IPS DF 4.7 (cell line): ENCODE data around the gene NETO2.
A peak's percentile ranks its signal among the peaks of the same experiment; 100 is the strongest.
"Not testable (repeated sequence)": the region's sequence is repeated elsewhere in the genome, so short reads cannot be mapped to it uniquely, and the experiment has no call there.

Experiments
- DNase-seq: peaks from one replicate; pipeline ENCODE4 v3.0.0-alpha.2; 2013; ENCODE audit warnings: low spot score; ENCODE audit errors: extremely low read depth

The NETO2 gene, protein sequence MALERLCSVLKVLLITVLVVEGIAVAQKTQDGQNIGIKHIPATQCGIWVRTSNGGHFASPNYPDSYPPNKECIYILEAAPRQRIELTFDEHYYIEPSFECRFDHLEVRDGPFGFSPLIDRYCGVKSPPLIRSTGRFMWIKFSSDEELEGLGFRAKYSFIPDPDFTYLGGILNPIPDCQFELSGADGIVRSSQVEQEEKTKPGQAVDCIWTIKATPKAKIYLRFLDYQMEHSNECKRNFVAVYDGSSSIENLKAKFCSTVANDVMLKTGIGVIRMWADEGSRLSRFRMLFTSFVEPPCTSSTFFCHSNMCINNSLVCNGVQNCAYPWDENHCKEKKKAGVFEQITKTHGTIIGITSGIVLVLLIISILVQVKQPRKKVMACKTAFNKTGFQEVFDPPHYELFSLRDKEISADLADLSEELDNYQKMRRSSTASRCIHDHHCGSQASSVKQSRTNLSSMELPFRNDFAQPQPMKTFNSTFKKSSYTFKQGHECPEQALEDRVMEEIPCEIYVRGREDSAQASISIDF

DNA sequence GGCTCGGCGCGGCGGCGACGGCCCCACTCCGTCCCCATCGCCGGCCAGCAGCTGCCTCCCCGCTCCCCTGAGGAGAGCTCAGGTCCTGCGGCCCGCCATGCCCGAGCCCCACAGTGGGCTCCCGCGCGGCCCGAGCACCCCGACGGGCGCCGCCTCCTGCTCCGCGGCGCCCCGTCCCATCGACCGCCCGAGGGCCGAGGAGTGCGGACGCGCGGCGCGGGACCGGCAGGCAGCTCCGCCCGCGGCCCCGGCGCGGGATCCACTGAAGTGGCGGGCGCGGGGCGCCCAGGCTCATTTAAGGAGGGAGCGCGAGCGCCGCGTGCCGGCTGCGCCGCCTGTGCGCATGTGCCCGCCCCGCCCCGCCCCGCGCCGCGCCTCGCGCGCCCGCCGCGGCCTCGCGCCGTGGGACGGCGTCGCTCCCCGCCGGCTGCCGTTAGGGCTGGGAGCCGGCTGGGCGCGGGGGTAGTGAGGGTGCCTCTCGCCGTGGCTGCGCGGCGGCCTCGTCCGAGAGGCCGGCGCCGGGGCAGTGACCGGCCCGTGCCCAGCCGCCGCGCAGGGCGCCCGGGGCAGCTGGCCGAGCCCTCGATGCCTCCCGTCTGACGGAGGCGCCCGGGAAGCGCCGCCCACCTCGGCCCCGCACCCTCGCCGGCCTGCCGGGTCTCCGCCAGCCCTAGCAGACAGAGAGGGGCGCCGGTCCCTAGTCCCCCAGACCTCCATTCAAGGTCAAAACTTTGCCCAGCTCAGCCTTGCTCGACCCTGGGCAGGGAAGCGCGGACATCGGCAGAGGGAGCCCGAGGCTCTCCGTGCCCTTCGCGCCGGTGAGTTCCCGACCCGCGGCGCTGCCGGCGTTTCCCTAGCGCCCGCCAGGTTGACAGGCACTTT lies at the start of gene NETO2:
Gene NETO2, minus strand, starts transcription at position 269 of the 882 bp plus-strand sequence. CDS start 333 bp downstream, outside the sequence.
- DNase-seq, result no peak

DNA sequence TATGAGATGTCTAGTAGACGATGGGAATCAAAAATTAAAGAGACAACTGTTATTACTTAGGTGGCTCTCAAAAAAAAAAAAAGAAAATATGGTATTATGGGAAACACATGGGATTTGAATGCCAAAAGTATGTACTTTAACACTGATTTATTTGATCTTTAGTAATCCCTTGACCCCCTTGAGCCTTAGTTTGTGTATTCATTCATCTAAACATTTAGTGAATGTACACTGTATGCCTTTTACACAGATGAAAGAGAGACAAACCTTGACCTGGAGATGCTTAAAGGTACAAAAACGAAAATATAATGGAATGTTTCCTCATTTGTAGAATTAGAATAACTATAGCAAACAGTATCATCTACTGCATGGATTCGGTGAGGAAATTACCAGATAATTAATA lies 38.6 kb upstream of the NETO2 start:
- DNase-seq, result no peak

DNA sequence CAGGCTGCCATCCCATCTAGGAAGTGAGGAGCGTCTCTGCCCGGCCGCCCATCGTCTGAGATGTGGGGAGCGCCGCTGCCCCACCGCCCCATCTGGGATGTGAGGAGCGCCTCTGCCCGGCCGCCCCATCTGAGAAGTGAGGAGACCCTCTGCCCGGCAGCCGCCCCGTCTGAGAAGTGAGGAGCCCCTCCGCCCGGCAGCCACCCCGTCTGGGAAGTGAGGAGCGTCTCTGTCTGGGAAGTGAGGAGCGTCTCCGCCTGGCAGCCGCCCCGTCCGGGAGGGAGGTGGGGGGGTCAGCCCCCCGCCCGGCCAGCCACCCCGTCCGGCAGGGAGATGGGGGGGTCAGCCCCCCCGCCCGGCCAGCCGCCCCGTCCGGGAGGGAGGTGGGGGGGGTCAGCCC lies 37.3 kb upstream of the NETO2 start:
- DNase-seq, result not testable (repeated sequence)

DNA sequence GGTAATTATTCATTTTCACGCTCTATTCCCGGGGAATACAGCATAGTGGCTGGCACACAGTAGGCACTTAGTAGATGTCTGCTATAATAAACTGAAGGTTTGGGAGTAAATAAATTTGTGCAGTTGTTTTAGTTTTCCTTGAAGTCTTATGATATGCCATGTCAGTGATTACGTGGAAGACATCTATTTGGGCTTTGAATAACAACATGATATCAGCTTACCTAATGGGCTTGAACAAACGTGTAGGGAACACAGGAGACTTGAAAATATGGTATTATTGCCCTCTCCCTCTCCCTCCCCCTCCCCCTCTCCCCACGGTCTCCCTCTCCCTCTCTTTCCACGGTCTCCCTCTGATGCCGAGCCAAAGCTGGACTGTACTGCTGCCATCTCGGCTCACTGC lies 36.3 kb upstream of the NETO2 start:
- no peak for DNase-seq

DNA sequence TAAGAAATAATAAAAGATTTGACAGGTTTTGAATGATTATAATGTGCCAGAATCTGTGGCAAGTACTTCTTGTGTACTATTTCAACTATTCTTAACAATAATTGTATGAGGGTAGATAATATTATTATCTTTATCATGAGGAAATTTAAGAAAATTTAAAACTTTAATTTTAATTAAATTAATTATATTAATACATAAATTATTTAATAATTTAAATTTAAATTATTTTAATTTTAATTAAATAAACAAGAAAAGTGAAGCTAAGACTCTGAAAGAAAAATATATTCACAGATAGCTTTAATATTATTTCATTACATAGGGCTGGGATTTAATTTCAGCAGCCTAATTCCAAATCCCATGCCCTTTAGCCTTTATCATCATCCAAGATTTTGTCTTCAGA lies 31.4 kb upstream of the NETO2 start:
- DNase-seq, result no peak

DNA sequence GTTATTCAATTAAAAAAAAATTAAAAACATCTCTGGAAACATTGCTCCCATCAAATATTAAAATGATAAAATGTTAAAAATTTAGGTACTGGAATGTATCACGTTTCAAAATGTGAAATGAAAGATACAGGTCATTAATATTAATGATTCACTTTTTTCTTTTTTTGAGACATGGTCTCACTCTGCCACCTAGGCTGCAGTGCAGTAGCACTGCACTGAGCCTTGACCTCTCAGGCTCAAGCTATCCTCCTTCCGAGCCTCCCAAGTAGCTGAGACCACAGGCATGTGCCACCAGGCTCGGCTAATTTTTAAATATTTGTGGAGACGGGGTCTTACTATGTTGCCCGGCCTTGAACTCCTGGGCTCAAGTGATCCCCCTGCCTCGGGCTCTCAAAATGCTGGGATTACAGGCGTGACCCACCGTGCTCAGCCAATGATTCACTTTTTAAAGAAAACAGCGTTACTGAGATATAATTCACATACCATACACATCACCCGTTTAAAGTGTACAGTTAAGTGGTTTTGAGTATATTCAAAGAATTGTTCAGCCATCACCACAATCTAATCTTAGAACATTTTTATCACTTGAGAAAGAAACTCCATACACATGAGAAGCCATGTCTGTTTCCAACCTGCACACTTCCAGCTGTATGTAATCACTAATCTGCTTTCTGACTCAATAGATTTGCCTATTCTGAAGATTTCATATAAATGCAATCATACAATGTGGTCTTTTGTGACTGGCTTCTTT lies 19.1 kb upstream of the NETO2 start:
- no peak for DNase-seq

DNA sequence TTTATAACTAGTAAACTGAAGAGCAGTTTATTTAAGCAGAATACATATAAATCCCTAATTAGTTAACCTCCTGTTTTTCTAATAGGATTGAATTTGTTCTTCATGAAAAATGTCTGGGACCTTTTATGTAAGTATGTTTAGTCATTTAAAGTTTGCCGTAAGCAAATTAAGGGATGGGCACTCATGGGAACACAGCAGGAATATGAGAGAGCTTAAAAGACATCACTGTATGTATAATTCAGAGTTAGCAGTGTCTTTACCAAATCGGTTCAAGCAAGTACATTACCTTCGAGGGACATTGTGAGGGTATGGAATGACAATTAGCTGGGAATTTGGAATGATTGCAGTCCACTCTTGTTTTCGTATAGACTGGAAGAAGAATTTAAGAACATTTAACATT lies 17.7 kb upstream of the NETO2 start:
- no peak for DNase-seq

DNA sequence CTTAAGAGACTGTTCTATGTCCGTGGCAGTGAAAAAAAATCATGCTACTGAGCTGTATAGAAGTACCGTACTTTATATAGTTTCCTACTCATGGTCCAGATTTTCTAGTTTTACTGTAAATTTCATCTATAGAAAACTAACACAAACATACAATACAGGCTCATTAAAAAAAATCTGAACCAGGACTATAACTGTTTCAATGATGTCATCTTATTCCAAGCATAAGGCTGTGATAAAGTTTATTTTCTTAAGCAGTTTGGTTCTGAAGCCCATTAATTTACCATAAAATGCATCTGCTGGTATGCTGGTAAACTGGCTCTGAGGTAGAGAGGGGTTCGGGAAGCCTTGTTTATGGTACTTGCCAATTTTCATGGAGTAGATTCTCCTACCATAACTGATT lies 16.7 kb upstream of the NETO2 start:
- DNase-seq, result no peak

DNA sequence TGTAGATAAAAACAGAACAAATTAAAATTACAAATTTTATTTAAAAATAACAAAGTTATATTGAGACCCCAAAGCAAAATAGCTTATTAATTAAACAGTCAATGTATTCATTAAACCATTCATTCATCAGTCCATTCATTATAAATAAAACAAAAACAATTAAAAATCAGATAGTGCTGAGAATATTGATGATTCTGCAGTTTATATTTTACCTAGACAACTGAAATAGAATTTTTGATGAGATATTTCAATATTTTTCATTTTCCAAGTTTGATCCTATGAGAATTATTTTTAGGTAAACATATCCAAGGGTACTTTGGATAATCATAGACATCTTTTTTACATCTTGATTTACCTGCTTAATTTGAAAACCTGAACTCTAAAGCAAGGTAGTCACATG lies 15.2 kb upstream of the NETO2 start:
- no peak for DNase-seq

DNA sequence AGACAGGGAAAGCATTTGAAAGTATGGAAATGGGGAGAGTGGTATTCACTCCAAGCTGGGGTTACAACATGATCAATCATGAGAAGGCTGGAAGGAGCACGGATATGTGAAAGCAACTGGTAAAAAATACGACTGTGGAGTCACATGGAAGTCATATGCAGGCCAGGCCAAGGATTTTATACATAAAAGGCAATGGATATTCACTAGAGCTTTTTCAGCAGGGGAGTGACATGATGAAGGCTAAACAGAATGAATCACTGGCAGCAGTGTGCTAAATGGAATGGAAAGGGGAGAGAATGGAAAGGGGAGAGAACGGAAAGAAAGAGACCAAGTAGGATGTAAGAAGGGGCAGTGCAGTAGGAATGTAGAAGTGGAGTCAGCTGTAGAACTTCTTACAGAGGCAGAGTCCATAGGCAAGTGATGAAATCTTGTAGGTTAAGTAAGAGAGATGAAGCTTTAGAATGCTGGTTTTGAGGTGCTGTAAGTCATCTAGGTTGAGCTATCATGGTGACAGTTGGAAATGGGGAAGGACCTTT lies 13.0 kb upstream of the NETO2 start:
- no peak for DNase-seq

DNA sequence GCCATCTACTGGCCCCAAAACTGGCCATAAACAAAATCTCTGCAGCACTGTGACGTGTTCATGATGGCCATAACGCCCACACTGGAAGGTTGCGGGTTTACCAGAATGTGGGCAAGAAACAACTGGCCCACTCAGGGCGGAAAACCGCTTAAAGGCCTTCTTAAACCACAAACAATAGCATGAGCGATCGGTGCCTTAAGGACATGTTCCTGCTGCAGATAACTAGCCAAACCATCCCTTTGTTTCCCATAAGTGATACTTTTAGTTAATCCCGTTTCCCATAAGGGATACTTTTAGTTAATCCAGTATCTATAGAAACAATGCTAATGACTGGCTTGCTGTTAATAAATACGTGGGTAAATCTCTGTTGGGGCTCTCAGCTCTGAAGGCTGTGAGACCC lies 8.8 kb upstream of the NETO2 start:
- DNase-seq, result not testable (repeated sequence)

DNA sequence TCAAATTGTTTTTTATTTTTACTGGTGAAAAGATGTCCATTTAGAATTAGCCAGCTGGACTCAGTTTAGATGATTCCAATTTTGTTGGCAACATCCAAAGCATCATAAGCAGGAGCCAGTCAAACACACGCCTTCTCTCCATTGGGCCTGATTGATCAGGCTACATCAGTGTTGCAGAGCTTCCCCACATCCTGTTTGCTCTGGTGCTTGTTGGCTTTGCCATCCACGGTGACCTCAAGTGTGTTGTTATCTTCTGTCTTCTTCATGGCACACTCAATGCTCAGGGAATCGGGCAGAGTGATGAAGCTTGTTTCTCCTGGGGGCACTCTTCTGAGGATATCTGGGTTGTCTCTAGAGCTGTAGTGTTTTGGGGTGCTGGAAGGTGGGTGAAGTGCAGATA lies 6.3 kb upstream of the NETO2 start:
- no peak for DNase-seq

DNA sequence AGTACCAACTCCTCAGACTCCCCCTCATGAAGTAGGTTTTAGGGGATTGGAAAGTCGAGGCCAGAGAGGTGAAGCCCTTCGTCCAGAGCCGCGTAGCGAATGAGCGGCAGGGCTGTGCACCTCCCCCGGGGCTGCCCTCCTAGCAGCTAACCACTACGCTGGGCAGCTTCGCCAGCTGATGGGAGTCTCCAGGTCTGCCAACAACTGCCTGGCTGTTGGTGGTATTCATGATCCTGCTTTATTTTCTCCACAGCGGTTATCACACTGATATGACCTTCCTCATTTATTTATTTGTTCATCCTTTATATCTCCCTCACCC lies 773 bp upstream of the NETO2 start:
- no peak for DNase-seq

DNA sequence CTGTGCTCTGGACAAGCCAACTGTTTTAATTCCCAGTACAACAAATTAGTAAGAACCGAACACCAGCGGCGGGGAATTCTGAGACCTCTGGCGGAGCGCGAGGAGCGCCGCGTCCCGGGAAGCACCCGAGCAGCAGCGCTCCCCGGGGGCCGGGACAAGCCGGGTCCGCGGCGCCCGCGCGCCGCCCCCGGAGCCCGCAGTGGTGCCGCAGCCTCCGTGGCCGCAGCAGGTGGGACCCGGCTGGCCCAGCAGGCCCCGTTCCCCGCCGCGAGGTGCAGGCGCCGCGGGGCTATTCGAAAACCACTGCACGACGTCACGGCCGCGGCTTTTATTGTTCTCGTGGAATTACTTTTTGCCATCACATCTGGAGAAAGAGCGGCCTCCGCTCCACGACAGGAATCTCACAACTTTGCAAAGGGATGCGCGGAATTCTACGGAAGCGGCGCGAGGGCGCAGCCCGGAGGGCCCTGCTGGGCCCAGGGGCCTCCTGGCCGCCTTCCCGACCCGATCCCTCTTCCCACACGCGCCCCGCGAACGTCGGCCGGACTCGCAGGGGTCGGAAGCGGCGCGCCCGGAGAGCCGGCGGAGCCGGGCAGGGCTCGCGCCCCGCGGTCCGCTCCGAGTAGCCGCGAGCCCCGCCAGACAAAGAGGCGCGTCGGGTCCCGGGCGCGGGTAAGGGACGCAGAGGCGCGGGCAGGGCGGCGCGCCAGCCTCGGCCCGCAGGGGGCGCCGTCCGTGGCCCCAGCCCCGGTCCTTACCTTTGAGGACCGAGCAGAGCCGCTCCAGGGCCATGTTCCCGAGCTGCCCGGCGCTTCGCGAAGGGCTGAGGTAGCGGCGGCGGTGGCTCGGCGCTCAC lies 696 bp downstream of the NETO2 start:
- no peak for DNase-seq

DNA sequence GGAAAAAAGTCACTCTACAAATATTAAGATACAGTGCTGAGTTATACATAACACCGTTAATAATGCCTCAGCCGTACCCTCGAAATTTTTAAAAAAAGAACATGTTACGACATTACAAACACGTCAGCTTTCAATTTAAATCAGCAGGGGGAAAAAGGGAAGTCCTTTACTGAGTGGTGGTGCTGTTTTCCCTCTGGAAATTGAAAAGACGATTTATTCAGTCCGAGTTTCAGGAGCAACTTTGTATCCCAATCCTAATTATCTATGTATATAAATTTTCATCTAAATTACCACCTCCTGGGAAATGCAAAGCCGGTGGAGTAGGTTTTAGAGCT lies 1.3 kb downstream of the NETO2 start:
- DNase-seq, result no peak

DNA sequence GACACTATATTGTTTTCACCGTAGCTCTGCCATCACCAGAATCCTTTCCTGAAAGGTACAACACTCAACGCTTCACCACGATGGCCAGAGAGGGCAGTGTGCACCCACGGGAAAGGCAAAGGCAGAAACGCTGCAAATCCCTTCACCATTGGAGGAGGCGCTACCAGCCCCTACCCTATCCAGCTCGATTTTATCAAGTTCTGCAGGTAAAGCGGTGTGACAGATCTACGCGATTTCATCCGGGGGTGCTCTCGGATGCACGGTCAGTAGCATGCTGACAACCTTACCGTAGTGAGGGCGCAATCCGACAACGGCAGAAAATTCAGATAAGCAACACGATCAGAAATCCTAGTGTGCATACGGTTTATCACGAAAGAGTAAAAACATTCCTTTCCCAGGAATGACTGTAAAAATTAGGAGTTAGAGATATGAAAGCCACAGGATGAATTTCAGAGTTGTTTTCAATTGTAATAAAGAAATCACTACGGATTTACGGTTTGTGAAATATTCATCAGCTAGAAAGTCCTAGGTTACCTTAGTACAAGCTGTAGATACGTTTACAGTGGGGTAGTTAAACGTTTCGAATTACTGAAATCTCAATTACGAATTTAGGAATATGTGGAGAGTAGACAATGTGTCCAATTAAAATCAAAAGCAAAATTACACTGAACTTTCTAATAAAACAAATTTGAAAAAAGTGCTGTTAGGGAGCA lies 1.8 kb downstream of the NETO2 start:
- DNase-seq, result peak; percentile 80

DNA sequence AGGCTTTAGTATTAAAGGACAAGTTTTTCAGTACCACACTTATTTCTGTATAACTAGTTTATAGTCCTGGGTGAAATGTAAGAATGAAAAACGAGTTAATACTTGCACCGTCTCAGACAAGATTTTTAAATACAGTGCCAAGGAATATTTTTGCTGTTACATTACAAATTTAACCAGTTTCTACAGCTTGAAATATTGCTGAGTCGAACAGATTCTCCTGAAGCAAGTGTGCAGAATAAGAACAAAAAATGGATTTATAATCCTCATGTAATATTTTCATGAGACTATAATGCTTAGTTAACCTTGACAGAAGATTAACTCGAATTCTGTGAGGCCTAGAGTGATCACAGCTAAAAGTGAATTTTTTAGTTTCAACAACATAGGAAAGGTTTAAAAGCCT lies 3.1 kb downstream of the NETO2 start:
- no peak for DNase-seq

DNA sequence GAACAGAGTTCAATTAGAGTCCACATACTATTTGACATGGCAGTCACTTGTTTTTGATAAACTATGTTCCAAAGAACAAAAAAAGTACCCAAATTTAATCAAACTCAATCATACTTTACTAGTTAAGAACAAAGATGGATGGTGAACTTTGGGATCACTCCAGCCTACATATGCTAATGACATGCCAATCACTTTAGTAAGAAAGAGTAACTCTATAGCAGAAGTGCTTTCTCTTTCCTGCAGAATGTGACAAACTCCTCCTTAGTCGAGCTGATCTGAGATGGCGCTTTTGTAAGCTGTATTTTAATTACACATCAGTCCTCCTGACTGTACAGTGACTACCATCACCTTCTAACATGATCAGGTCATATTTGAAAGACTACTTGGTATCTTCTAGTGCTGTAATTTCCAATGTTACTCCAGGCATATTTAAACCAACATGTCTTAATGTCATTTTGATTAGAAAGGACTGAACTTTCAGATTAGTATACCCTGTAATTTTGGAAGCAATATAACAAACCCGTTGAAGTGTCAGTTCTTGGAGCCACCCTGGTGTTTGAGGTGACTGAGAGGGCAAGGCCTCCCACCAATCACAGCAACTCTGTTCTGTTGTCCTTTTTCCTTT lies 4.1 kb downstream of the NETO2 start:
- no peak for DNase-seq

DNA sequence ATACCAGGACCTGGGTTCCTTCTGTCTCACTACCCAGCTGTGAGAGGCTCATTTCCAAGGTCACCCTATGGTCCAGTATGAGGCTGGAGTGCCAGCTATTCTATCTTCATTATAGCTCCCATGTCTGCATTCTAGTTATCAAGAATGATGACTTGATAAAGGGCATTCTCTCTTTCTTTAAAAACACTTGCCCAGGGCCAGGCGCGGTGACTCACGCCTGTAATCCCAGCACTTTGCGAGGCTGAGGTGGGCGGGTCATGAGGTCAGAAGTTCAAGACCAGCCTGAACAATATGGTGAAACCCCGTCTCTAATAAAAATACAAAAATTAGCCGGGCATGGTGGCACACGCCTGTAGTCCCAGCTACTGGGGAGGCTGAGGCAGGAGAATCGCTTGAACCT lies 5.8 kb downstream of the NETO2 start:
- not testable (repeated sequence) for DNase-seq
